Central memory CD8-positive, alpha-beta T cell (primary cell): ENCODE results near the gene CHRDL2.
"Not testable (repeated sequence)": the region's sequence is repeated elsewhere in the genome, so short reads cannot be mapped to it uniquely, and the experiment has no call there.

Experiments
- ATAC-seq: fragments of 150-1000 bp; cut with Tn5 transposase; replicated peaks from 2 replicates; pipeline ENCODE4 v1.10.0; 2022; ENCODE audit warnings: mild to moderate bottlenecking, moderate FRiP score, moderate number of reproducible peaks; ENCODE audit not compliant: poor library complexity, severe bottlenecking; ENCODE audit errors: extremely low read depth
- DNase-seq, 2 donors: peaks; one replicate each; pipeline ENCODE4 v3.0.0; 2021; ENCODE audit warnings: low spot score in 2 of 2
- H3K27ac Mint-ChIP-seq: one replicate; pipeline ENCODE4 v1.8.0; 2022; ENCODE audit warnings: low read depth, mild to moderate bottlenecking, moderate library complexity, mixed read lengths
- H3K27me3 Mint-ChIP-seq: one replicate; pipeline ENCODE4 v1.8.0; 2022; ENCODE audit warnings: mixed read lengths
- H3K36me3 Mint-ChIP-seq: one replicate; pipeline ENCODE4 v1.8.0; 2022; ENCODE audit warnings: mild to moderate bottlenecking, moderate library complexity, mixed read lengths; ENCODE audit not compliant: insufficient read depth
- H3K4me1 Mint-ChIP-seq: one replicate; pipeline ENCODE4 v1.8.0; 2022; ENCODE audit warnings: mixed read lengths
- H3K4me3 Mint-ChIP-seq: one replicate; pipeline ENCODE4 v1.8.0; 2022; ENCODE audit warnings: mild to moderate bottlenecking, moderate library complexity, mixed read lengths
- H3K9me3 Mint-ChIP-seq: one replicate; pipeline ENCODE4 v1.8.0; 2022; ENCODE audit warnings: mixed read lengths

Gene CHRDL2

DNA sequence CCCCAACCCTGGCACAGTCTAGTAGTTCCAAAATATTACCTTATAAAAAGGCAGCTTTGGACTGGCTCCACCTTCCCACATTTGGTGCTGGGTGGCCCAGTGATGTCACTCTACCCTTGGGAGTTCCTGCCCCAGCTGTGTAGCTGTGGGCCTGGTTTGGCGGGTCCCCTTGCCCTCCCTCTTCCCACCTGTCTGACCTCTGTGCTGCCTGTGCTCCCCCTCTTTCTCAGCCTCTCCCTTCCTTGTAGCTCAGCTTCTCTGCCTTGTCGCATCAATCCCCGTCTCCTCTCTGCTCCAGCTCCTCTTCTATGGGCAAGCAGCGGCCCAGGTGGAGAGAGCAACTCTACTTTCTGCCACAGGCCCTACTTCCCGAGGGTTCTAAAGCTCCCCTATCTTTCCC, 54.6 kb downstream of the CHRDL2 start:
- H3K36me3 Mint-ChIP-seq, result no peaks in the 10 kb centered on the region
- ATAC-seq (no peak), DNase-seq (no peak)
- H3K9me3 Mint-ChIP-seq, result no peaks in the 10 kb centered on the region
- H3K4me1 Mint-ChIP-seq, result no peaks in the 10 kb centered on the region
- H3K27me3 Mint-ChIP-seq, result peaks cover 18% of the 10 kb centered on the region
- H3K4me3 Mint-ChIP-seq, result no peak overlapping the region
- no peak overlapping the region for H3K27ac Mint-ChIP-seq

DNA sequence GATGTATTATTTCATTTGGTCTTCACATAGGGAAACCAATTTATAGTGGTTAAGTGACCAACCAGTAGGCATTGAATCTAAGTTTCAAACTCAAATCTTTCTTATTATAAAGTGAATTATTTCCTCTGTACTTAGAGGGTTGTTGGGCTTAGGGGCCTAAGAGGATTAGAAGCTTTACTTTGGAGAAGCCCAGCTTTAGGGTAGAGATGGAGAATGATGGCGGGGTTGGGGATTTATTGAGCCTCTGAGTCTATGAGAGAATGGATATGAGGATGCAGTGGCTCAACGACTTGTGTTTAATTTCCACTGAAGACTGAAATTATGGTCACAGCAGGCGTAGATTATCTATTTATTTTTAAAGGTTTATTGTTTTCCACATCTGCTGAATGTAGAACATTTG, 55.5 kb downstream of the CHRDL2 start:
- H3K4me3 Mint-ChIP-seq, result no peak overlapping the region
- H3K36me3 Mint-ChIP-seq, result no peaks in the 10 kb centered on the region
- peaks cover 11% of the 10 kb centered on the region for H3K27me3 Mint-ChIP-seq
- no peaks in the 10 kb centered on the region for H3K9me3 Mint-ChIP-seq
- DNase-seq (no peak), ATAC-seq (no peak)
- H3K27ac Mint-ChIP-seq, result no peak overlapping the region
- H3K4me1 Mint-ChIP-seq, result no peaks in the 10 kb centered on the region

DNA sequence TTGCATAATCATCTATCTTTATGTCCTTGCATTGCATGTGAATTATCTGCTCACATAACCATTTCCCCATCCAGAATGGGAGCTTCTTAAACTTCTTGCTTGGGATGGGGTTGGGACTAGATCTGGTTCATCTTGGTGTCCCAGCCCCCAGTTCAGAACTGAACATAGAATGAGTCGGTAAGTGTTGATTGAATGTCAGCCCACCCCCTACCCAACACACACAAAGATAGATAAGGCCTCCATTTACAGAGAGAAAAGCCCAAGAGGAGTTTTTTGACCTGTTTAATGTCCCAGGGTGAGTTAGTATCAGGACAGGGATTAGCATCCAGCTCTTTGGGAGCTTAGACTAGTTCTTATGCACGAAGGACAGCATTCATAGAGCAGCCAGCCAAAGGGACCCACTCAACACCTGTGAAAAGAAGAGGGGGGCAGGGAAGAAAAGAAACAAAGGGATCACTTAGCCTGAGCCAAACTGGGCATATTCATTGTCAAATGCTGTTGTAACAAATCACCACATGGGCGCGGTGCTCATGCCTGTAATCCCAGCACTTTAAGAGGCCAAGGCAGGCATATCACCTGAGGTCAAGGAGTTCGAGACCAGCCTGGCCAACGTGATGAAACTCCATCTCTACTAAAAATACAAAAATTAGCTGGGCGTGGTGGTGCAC, 57.4 kb downstream of the CHRDL2 start:
- H3K27me3 Mint-ChIP-seq, result no peaks in the 10 kb centered on the region

DNA sequence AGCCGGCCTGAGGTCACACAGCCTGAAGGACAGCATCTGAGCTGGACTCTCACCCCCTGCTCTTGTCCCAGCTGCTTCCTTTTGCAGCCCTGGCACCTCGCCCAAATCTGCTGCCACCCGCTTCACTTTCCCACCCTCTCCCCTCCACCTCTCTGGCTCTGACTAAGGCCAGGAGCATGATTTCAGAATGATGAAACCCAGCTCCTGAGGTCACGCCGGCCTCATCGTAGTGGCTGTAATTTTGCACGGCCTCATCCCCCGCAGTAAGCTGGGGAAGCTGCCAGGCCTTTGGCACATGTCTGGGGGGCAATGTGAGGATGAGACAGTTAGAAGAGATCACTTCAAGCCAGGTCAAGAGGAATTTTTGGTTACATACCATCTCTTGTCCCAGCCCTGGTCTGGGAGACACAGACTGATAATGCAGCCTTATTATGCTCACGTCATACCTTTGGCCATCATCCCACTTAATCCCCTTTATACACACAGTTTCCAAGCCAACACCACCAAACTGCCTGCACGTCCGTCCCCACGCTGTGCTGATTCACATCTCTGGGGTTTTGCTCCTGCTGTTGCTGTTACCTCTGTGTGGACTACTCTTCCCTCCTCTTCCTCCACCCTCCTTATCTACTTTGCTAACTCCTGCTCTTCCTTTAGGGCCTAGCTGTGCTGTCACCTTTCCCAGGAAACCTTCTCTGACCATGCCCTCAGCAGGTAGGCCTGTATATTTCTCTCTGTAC, 58.1 kb downstream of the CHRDL2 start:
- Mint-ChIP-seq H3K36me3 (no peaks in the 10 kb centered on the region), H3K4me3 (no peak overlapping the region), H3K4me1 (no peaks in the 10 kb centered on the region), H3K27ac (no peak overlapping the region), H3K27me3 (no peaks in the 10 kb centered on the region), H3K9me3 (no peaks in the 10 kb centered on the region)
- ATAC-seq, result no peak
- DNase-seq, result peak in 1 of 2 donors; percentile 6

More for the DNA sequence above, 57.4 kb downstream of the CHRDL2 start:
- H3K27ac Mint-ChIP-seq, result no peak overlapping the region
- no peak for ATAC-seq
- DNase-seq, result no peak
- H3K9me3 Mint-ChIP-seq, result no peaks in the 10 kb centered on the region
- H3K36me3 Mint-ChIP-seq, result no peaks in the 10 kb centered on the region
- no peaks in the 10 kb centered on the region for H3K4me1 Mint-ChIP-seq
- no peak overlapping the region for H3K4me3 Mint-ChIP-seq

DNA sequence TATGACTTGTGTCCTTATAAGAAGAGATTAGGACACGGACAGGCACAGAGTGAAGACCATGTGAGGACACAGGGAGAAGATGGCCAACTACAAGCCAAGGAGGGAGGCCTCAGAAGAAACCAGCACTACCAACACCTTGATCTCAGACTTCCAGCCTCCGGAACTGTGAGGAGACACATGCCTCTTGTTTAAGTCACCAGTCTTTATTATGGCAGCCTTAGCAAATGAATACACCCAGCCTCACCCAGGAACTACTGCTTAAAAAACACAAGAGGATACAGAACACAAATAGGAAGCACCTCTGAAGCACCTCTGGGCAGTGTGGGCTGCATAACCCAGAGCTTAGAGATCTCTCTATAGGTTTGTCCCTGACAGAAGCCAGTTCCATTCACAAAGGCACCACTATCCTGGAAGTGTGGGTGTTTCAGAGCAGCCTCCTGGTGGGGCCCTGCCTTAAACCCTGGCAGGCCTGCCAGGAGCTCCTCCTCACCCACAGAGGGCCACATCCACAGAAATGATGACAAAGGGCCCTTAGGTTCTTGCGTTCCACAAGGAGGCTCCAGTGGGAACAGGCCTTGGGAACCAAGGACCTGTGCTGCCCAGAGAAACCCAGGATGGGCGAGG, 58.8 kb downstream of the CHRDL2 start:
- Mint-ChIP-seq H3K27me3 (no peaks in the 10 kb centered on the region), H3K9me3 (no peaks in the 10 kb centered on the region), H3K4me1 (no peaks in the 10 kb centered on the region), H3K27ac (no peak overlapping the region), H3K36me3 (no peaks in the 10 kb centered on the region), H3K4me3 (no peak overlapping the region)
- ATAC-seq (no peak), DNase-seq (no peak)

DNA sequence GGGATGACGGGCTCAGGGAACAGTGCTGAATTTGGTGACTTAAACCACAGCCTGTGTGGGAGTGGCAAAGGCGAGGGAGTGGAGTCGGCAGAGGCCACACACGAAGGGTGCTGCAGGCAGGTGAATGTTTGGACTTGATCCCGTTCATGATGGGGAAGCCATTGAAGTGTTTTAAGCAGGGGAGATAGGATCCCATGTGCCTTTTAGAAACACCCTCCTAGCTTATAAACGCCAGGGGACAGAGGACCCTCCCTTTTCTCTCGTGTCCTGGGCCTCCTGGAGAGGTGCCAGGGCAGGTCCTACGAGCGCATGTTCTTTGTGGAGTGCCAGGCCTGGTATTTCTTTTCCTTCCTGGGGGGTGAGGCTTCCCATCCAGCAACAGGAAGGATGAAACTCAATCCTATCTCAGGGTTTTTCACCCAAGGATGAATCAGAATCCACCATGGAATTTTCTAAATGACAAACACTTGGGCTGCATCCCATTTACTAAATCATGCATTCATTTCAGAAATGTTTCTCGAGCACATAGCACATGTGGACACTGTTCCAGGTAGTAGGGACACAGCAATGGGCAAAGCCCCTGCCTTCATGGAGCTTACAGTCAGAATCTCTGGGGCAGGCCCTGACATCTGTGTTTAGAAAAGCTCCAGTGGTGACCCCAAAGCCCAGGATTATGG, 59.6 kb downstream of the CHRDL2 start:
- Mint-ChIP-seq H3K4me3 (no peak overlapping the region), H3K27me3 (no peaks in the 10 kb centered on the region), H3K4me1 (no peaks in the 10 kb centered on the region), H3K27ac (no peak overlapping the region), H3K9me3 (no peaks in the 10 kb centered on the region), H3K36me3 (no peaks in the 10 kb centered on the region)
- no peak for ATAC-seq
- no peak for DNase-seq

DNA sequence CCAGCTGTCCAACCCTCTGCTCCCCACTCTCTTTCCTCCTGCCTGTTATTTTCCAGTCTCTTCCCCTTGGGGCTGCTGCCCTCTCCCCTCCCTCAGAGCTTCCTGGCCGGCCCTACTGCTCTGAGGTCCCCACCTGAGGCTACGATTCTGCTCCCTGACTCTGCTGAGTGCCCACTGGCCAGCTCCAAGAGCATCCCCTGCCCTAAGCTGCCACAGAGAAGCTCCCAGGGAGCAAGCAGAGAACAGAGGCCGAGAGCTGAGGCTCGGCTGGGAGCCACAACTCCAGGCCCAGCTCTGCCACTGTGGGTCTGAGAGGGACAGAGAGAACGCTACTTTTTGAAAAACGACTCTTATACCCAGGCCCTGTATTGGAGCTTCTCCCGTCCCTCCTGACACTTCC, 61.1 kb downstream of the CHRDL2 start:
- Mint-ChIP-seq H3K4me3 (no peak overlapping the region), H3K4me1 (no peaks in the 10 kb centered on the region), H3K36me3 (no peaks in the 10 kb centered on the region), H3K27me3 (no peaks in the 10 kb centered on the region), H3K9me3 (no peaks in the 10 kb centered on the region), H3K27ac (no peak overlapping the region)
- ATAC-seq (no peak), DNase-seq (no peak)

DNA sequence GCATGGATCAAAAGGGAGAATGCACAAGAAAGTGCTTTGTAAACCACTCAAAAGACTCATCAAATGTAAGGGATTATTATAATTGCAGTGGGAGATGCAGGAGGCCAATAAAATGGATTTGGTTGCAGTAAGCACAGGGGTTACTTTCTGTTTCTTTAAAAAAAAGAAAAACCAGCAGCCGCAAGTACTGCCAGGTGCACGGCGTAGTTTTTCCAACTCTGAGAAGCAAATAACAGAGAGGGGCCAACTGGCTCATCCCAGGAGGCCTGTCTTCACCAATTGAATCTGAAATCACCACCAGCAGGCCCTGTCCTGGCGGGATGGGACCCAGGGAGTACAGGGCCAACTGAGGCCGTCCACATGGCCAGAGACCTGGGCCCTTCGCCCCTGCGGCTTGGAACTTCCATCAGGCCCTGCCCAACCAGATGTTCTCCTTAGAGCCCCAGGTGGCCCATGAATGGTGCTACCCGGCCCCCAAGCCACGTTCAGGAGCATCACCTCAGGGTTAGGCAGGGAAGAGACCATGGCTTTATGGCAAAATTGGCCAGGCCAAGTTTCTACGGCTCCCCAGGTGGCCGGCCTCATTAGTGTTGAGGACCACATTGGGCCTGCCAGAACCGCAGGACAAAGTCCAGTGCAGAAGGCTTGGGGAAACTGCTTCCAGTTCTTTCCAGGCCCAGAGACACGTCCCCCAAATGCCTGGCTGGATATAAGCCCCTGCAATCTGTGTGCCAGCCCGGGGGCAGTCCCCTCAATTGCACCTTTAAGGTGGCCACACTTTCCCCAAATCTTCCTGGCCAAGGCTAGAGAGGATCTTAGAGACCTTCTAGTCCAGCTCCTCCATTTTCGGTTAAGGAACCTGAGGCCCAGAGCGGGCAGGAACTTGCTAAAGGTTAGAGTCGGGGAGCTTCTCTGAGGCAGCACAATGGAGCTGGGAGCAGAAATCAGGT, 61.7 kb downstream of the CHRDL2 start:
- no peak overlapping the region for H3K27ac Mint-ChIP-seq
- no peaks in the 10 kb centered on the region for H3K4me1 Mint-ChIP-seq
- DNase-seq, result no peak

DNA sequence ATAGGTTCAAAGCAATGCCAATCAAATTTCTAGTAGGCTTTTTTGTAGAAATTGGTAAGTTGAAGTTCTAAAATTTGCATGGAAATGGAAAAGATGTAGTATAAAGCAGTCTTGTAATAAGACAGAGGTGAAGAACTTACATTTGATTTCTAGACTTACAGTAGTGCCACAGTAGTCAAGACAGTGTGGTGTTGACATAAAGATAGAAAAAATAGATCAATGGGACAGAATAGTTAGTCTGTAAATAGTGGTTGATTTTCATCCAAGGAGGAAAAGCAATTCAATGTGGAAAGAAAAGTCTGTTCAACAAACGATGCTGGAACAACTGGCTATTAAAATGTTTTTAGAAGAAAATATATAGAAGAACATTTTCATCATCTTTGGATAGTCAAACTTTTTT, 67.9 kb downstream of the CHRDL2 start:
- ATAC-seq (no peak), DNase-seq (no peak)
- H3K9me3 Mint-ChIP-seq, result no peaks in the 10 kb centered on the region
- no peak overlapping the region for H3K4me3 Mint-ChIP-seq
- H3K27me3 Mint-ChIP-seq, result no peaks in the 10 kb centered on the region
- H3K27ac Mint-ChIP-seq, result no peak overlapping the region
- peaks cover 2% of the 10 kb centered on the region for H3K36me3 Mint-ChIP-seq
- H3K4me1 Mint-ChIP-seq, result no peaks in the 10 kb centered on the region

More for the DNA sequence above, 61.7 kb downstream of the CHRDL2 start:
- no peak overlapping the region for H3K4me3 Mint-ChIP-seq
- no peaks in the 10 kb centered on the region for H3K27me3 Mint-ChIP-seq
- no peaks in the 10 kb centered on the region for H3K36me3 Mint-ChIP-seq
- no peaks in the 10 kb centered on the region for H3K9me3 Mint-ChIP-seq
- ATAC-seq, result no peak

DNA sequence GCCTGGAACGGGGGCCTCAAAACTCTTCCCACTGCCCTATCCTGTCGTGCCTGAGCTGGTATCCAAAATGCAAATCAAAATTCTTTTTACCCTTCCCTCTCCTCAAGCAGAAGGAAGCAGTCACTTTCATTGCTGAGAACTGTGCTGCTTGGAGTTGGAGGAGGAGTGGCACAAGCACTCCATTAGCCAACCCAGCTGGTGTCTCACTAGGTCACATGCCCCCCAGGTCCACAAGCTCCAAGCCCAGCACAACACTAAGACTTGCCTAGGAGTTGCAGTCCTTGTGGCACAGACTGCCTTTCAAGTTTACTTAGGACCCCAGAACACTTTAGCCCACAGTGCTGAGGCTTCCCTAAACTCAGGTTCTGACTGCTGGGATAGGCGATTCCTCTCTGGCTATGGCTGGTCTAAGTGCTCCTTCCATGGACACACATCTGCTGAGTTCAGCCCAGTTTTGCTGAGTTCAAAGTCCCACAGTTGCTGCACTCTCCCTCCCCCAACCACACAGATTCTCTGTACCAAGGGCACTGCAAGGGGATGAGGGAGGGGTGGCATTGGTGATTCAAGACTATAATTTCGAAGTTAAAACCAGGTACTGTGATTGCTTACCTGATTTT, 68.6 kb downstream of the CHRDL2 start:
- DNase-seq (no peak), ATAC-seq (no peak)
- no peak overlapping the region for H3K4me3 Mint-ChIP-seq
- no peaks in the 10 kb centered on the region for H3K4me1 Mint-ChIP-seq
- H3K36me3 Mint-ChIP-seq, result peaks cover 2% of the 10 kb centered on the region
- H3K27ac Mint-ChIP-seq, result no peak overlapping the region
- no peaks in the 10 kb centered on the region for H3K27me3 Mint-ChIP-seq
- no peaks in the 10 kb centered on the region for H3K9me3 Mint-ChIP-seq

DNA sequence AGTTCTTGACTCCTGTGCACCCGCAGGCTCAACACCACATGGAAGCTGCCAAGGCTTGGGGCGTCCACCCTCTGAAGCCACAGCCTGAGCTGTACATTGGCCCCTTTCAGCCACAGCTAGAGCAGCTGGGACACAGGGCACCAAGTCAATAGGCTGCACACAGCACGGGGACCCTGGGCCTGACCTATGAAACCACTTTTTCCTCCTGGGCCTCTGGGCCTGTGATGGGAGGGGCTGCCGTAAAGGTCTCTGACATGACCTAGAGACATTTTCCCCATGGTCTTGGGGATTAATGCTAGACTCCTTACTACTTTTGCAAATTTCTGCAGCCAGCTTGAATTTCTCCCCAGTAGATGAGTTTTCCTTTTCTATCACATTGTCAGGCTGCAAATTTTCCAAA, 72.1 kb downstream of the CHRDL2 start:
- not testable (repeated sequence) for H3K27me3 Mint-ChIP-seq, H3K9me3 Mint-ChIP-seq, H3K36me3 Mint-ChIP-seq, H3K27ac Mint-ChIP-seq, DNase-seq, H3K4me3 Mint-ChIP-seq, ATAC-seq, H3K4me1 Mint-ChIP-seq
